Colon (tissue), 2 donors: Measurements from ENCODE around the gene DEPDC7.
"Not testable (repeated sequence)": the region's sequence is repeated elsewhere in the genome, so short reads cannot be mapped to it uniquely, and the experiment has no call there.

Source experiments
- FAIRE-seq: peaks from 2 replicates; lab custom pipeline; 2012; peaks lifted over from hg19 to GRCh38; lab: Jason Lieb, UNC
- donor health status: control.
- donor health status: control.

The DEPDC7 gene

DNA sequence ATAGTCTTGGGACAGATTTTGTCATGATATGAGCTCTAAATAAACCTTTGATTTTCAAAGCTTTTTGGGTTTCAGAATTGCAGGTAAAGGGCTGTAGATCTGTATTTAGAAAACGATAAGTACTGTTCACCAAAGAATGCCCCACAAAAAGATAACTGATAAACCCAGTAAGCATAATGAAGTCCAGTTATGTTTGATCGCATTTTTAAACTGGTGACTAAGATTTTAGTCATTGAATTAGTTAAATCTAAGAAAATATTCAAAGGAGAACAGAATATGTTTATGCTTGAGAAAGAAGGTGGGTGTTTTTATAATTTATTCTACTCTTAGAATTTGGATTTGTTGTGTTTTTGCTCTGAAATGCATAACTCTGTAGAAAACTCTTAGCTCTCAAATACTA is 11.6 kb downstream of the DEPDC7 start:
- no peak for FAIRE-seq

GRCh38 chr11:33027846-33028536 is 12.3 kb downstream of the DEPDC7 start:
- FAIRE-seq = no peak

DNA sequence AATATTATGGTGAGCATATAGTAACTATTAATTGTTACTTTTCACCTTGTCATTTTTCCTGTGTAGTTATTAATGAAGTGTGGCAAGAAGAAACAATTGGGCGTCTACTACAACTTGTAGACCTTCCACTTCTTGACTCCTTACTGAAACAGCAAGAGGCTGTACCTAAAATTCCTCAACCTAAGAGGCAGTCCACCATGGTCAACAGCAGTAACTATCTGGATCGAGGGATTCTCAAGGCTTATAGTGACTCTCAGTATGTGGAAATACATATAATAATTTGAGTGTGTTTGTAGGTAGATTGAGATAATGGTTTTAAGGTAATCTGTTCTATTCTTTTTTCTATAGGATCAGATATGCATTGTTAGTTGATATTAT is 12.8 kb downstream of the DEPDC7 start:
- no peak for FAIRE-seq

GRCh38 chr11:33029218-33029617 is 13.5 kb downstream of the DEPDC7 start:
- FAIRE-seq = not testable (repeated sequence)

DNA sequence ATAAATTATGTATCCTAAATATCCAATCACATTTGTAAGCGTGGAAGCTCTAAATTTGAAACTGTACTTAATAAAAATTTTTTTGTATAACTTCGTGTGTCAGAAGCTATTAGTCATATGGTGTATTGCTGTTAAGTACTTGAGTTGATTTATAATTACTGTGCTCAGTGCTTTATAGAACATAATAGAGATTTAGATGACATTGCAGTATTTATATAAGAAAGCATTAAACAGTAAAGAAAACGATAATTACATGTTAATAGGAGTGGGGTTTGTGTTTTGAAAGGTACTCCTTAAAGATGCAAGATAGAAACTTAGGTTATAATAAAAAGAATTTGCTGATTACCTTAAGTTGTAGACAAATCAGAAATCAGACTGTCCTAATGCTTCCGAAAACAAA is 17.8 kb downstream of the DEPDC7 start:
- no peak for FAIRE-seq

- FAIRE-seq = no peak
Measured at GRCh38 chr11:33035011-33035410, 19.3 kb downstream of the DEPDC7 start.

- FAIRE-seq = no peak
Measured at GRCh38 chr11:33039274-33040032, 23.8 kb downstream of the DEPDC7 start, which contains the start of gene TCP11L1. TSS of gene TCP11L1 (plus strand) at chr11:33039572. CDS start at chr11:33043774, 4,202 bp downstream.

- FAIRE-seq = no peak
Measured at GRCh38 chr11:33040033-33040861, 24.6 kb downstream of the DEPDC7 start.

DNA sequence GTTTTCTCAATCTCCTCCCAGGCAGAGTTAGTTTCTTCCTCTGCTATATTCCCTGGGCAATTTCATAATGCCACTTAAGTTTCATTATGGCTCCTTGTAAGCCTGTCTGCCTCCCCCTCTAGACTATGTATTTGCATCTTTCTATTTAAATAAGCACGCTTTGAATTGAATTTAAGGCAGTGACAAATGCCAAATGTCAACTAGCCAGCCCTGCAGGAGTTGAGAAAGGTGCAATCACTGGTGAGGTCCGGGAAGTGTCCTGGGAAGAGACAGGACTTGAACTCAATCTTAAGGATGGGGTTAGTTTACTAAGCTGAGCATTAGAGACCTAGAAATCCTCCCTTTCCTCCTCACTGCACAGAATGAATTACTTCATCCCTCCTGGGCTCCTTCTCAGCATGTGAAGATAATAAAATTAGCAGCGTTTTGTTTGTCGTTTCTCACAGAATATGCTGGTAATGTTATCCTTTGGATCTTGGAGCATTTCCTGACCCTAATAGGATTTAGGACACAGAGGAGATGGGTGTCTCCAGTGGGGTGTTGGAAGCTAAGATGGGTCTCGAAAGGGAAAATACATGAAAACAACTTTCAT is 25.3 kb downstream of the DEPDC7 start:
- no peak for FAIRE-seq

GRCh38 chr11:33043221-33043830 is 27.6 kb downstream of the DEPDC7 start:
- no peak for FAIRE-seq

GRCh38 chr11:33044285-33044756 is 28.6 kb downstream of the DEPDC7 start:
- FAIRE-seq = no peak

- no peak for FAIRE-seq
Measured at GRCh38 chr11:33045551-33046255, 30.0 kb downstream of the DEPDC7 start.

- FAIRE-seq = not testable (repeated sequence)
Measured at GRCh38 chr11:33048701-33049100, 33.0 kb downstream of the DEPDC7 start.

- not testable (repeated sequence) for FAIRE-seq
Measured at GRCh38 chr11:33049565-33050408, 34.1 kb downstream of the DEPDC7 start.

- no peak for FAIRE-seq
Measured at GRCh38 chr11:33052231-33052630, 36.6 kb downstream of the DEPDC7 start.

DNA sequence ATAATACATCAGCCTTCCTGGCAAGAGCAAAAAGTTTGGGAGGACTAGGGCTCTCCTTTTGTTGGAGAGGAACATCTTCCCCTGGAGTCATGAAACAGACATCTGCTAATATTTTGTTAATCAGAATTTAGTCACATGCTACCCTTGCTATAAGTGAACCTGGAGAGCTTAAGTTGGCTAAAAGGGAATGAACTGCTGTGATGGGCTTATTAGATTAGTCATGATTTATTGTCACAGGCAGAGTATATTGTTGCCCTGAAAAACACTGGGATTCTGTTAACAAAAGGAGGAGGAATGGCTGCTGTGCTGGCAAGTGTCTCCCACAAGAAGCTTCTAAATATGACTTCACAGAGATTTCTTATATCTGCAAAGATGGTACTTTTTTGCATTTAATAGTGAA is 39.7 kb downstream of the DEPDC7 start:
- no peak for FAIRE-seq

- no peak for FAIRE-seq
Measured at GRCh38 chr11:33057284-33057683, 41.6 kb downstream of the DEPDC7 start.

DNA sequence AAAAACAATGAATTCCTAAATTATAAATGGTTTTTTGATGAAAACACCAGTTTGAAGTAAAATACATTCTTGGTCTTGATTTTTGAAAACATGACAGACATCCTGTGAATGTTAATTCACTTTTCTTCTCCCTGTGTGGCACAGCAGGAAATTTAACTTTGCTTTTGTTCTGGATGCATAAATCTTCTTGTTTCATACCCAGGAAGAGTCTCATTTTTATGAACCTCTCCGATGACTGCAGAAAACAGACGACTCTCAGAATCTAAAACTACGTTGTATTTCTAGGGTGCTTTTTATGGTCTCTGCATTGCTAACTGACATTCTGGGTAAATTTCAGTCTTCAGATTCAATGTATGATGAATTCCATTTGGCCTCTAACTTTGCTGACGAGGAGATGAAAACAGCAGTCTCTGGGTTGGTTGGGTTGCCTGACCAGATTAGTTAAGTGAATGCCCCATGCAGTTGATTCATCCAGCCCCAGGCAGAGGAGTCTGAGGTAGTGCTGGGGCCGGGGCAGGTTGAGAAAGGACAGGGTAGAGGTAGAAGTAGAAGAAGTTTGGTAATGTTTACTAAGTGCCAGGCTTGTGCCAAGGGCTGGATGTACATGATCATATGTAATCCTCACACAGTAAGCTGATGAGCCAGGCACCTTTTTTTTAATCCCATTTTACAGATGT is 43.8 kb downstream of the DEPDC7 start:
- FAIRE-seq = no peak

- no peak for FAIRE-seq
Measured at GRCh38 chr11:33060271-33060670, 44.6 kb downstream of the DEPDC7 start.

GRCh38 chr11:33062137-33062536 is 46.5 kb downstream of the DEPDC7 start:
- FAIRE-seq = no peak
